ENCODE results near the gene PISD. TPM values are rescaled to one million over a fixed set of nuclear protein-coding genes. Genes with fewer than 3 reads are reported as not detected.
A peak's percentile ranks its signal among the peaks of the same experiment; 100 is the strongest.

PISD gene
- total RNA-seq, 2 experiments from 2014 or later, result 33.9 to 35.9 TPM

- no peak overlapping the region for H3K4me3 Mint-ChIP-seq
- peak overlapping the region; percentile 67 for H3K27ac Mint-ChIP-seq
- POLR2A ChIA-PET, result interaction anchor here (1.2 to 1.6 kb wide), 2 partner anchors 9 to 11 kb away, joined by 3 to 4 read pairs; no protein-coding TSS in a partner anchor
- no peak for ATAC-seq
- H3K27me3 Mint-ChIP-seq, result no peaks in the 10 kb centered on the region
- no peaks in the 10 kb centered on the region for H3K9me3 Mint-ChIP-seq
- H3K4me1 Mint-ChIP-seq (ENCODE audit: low read depth), result peaks cover 43% of the 10 kb centered on the region
- TF ChIP-seq, protein P1, sequence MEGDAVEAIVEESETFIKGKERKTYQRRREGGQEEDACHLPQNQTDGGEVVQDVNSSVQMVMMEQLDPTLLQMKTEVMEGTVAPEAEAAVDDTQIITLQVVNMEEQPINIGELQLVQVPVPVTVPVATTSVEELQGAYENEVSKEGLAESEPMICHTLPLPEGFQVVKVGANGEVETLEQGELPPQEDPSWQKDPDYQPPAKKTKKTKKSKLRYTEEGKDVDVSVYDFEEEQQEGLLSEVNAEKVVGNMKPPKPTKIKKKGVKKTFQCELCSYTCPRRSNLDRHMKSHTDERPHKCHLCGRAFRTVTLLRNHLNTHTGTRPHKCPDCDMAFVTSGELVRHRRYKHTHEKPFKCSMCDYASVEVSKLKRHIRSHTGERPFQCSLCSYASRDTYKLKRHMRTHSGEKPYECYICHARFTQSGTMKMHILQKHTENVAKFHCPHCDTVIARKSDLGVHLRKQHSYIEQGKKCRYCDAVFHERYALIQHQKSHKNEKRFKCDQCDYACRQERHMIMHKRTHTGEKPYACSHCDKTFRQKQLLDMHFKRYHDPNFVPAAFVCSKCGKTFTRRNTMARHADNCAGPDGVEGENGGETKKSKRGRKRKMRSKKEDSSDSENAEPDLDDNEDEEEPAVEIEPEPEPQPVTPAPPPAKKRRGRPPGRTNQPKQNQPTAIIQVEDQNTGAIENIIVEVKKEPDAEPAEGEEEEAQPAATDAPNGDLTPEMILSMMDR (IDR thresholded peaks at IDR 0.05), result no peak
- CTCF ChIA-PET, result interaction anchor here (1.4 kb wide), 1 partner anchor 12 kb away, joined by 3 read pairs; no protein-coding TSS in a partner anchor
- H3K36me3 Mint-ChIP-seq (ENCODE audit: low read depth), result peaks cover 67% of the 10 kb centered on the region
- no peak for DNase-seq
- intact Hi-C loops (cut with micrococcal nuclease), result no loop called here
Measured at GRCh38 chr22:31586137-31586920, 75.7 kb downstream of the PISD start.

- Mint-ChIP-seq H3K4me1 (ENCODE audit: low read depth) (peaks cover 43% of the 10 kb centered on the region), H3K4me3 (no peak overlapping the region), H3K27me3 (no peaks in the 10 kb centered on the region), H3K36me3 (ENCODE audit: low read depth) (peaks cover 68% of the 10 kb centered on the region), H3K27ac (peak overlapping the region; percentile 67), H3K9me3 (no peaks in the 10 kb centered on the region)
- ATAC-seq, result peak; percentile 42
- intact Hi-C loops (cut with micrococcal nuclease), result no loop called here
- ChIA-PET CTCF (interaction anchor here (0.7 to 1.4 kb wide), 3 partner anchors 24 to 270 kb away, joined by 3 to 4 read pairs (median 3); no protein-coding TSS in a partner anchor), POLR2A (interaction anchor here (1.2 to 1.6 kb wide), 2 partner anchors 10 to 12 kb away, joined by 3 to 4 read pairs; no protein-coding TSS in a partner anchor)
- DNase-seq, result peak; percentile 41
- TF ChIP-seq, protein P1 (IDR thresholded peaks at IDR 0.05), result no peak
Measured at GRCh38 chr22:31585161-31585859, 76.7 kb downstream of the PISD start.

- Mint-ChIP-seq H3K4me3 (no peak overlapping the region), H3K4me1 (ENCODE audit: low read depth) (peaks cover 43% of the 10 kb centered on the region), H3K36me3 (ENCODE audit: low read depth) (peaks cover 72% of the 10 kb centered on the region), H3K27me3 (no peaks in the 10 kb centered on the region), H3K9me3 (no peaks in the 10 kb centered on the region), H3K27ac (peak overlapping the region; percentile 67)
- intact Hi-C loops (cut with micrococcal nuclease), result no loop called here
- TF ChIP-seq, protein P1 (IDR thresholded peaks at IDR 0.05), result no peak
- POLR2A ChIA-PET, result interaction anchor here (1.6 kb wide), 1 partner anchor 12 kb away, joined by 3 read pairs; no protein-coding TSS in a partner anchor
- ATAC-seq (no peak), DNase-seq (no peak)
- CTCF ChIA-PET, result interaction anchor here (0.7 to 1.4 kb wide), 3 partner anchors 23 to 270 kb away, joined by 3 to 4 read pairs (median 3); no protein-coding TSS in a partner anchor
Measured at GRCh38 chr22:31584804-31585160, 77.2 kb downstream of the PISD start.

GRCh38 chr22:31583861-31584485 is 78.0 kb downstream of the PISD start:
- Mint-ChIP-seq H3K4me1 (ENCODE audit: low read depth) (peaks cover 42% of the 10 kb centered on the region), H3K27ac (peak overlapping the region; percentile 67), H3K4me3 (no peak overlapping the region), H3K27me3 (no peaks in the 10 kb centered on the region), H3K9me3 (no peaks in the 10 kb centered on the region), H3K36me3 (ENCODE audit: low read depth) (peaks cover 67% of the 10 kb centered on the region)
- DNase-seq (no peak), ATAC-seq (no peak)
- ChIA-PET POLR2A (interaction anchor here (0.6 to 1.4 kb wide), 4 partner anchors 14 to 75 kb away, joined by 3 to 6 read pairs (median 4); no protein-coding TSS in a partner anchor), CTCF (interaction anchor here (1.0 to 1.4 kb wide), 4 partner anchors 22 to 141 kb away, joined by 3 to 4 read pairs (median 4); no protein-coding TSS in a partner anchor)
- TF ChIP-seq, protein P1 (IDR thresholded peaks at IDR 0.05), result no peak
- intact Hi-C loops (cut with micrococcal nuclease), result no loop called here
